Endothelial cell (in vitro differentiated cells): ENCODE results near the gene ANOS1. TPM values are rescaled to one million over a fixed set of nuclear protein-coding genes. Genes with fewer than 3 reads are reported as not detected.

Source experiments
- DNase-seq: peaks from one replicate; pipeline ENCODE4 v3.0.0; 2021; ENCODE audit warnings: low spot score
- H3K27ac Mint-ChIP-seq: one replicate; pipeline ENCODE4 v1.8.0; 2021; ENCODE audit warnings: mixed read lengths, inconsistent platforms; ENCODE audit not compliant: unreplicated experiment
- H3K27me3 Mint-ChIP-seq: one replicate; pipeline ENCODE4 v1.8.0; 2021; ENCODE audit warnings: mild to moderate bottlenecking, moderate library complexity, mixed read lengths, inconsistent platforms; ENCODE audit not compliant: unreplicated experiment
- H3K36me3 Mint-ChIP-seq: one replicate; pipeline ENCODE4 v1.8.0; 2021; ENCODE audit warnings: mild to moderate bottlenecking, low read depth, mixed read lengths, inconsistent platforms; ENCODE audit not compliant: unreplicated experiment
- H3K4me1 Mint-ChIP-seq: one replicate; pipeline ENCODE4 v1.8.0; 2021; ENCODE audit warnings: mild to moderate bottlenecking, mixed read lengths, inconsistent platforms; ENCODE audit not compliant: unreplicated experiment
- H3K4me3 Mint-ChIP-seq: one replicate; pipeline ENCODE4 v1.8.0; 2021; ENCODE audit warnings: mild to moderate bottlenecking, mixed read lengths, inconsistent platforms; ENCODE audit not compliant: unreplicated experiment
- H3K9me3 Mint-ChIP-seq: one replicate; pipeline ENCODE4 v1.8.0; 2021; ENCODE audit warnings: mixed read lengths, inconsistent platforms; ENCODE audit not compliant: unreplicated experiment
- total RNA-seq: library from RNA; stranded (reverse); fragmentation: NEBNext Ultra II Directional; extraction: Animal tissue kit (Norgen Biotek cat#: 25700); gene quantifications from one replicate; pipeline ENCODE4 v1.2.1, GENCODE V29; 2021; ENCODE audit not compliant: unreplicated experiment
- TF ChIP-seq, protein P1 (sequence below): fragments of 200-600 bp; sonication (generic); IDR thresholded peaks from one replicate; pipeline ENCODE4 v1.5.0; 2021; ENCODE audit warnings: antibody characterized with exemption; ENCODE audit not compliant: unreplicated experiment

ANOS1 gene
- total RNA-seq, 1 donor from 2014 or later: 9.6 TPM

DNA sequence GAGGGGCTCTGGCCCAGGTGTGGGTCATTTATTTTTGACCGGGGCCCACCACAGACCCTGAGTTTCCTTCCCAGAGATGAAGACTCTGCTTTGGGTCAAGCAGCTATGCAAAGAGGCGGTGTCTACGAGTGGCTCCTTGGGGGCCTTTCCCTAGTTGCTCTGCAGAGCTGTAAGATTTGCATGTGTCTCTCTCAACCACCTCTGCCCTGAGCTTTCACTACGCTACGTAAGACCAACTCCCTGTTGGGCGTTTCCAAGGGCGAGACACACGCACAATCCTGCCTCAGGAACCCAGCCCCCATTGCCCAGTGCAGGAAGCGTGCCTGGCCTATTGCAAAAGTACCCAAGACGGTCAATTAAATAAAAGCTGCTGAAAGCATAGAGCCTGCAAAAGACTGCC, 10.0 kb upstream of the ANOS1 start:
- Mint-ChIP-seq H3K36me3 (no peaks in the 10 kb centered on the region), H3K9me3 (no peaks in the 10 kb centered on the region), H3K27me3 (no peaks in the 10 kb centered on the region), H3K4me1 (no peaks in the 10 kb centered on the region), H3K4me3 (no peak overlapping the region), H3K27ac (no peak overlapping the region)
- no peak for DNase-seq
- TF ChIP-seq, protein P1, sequence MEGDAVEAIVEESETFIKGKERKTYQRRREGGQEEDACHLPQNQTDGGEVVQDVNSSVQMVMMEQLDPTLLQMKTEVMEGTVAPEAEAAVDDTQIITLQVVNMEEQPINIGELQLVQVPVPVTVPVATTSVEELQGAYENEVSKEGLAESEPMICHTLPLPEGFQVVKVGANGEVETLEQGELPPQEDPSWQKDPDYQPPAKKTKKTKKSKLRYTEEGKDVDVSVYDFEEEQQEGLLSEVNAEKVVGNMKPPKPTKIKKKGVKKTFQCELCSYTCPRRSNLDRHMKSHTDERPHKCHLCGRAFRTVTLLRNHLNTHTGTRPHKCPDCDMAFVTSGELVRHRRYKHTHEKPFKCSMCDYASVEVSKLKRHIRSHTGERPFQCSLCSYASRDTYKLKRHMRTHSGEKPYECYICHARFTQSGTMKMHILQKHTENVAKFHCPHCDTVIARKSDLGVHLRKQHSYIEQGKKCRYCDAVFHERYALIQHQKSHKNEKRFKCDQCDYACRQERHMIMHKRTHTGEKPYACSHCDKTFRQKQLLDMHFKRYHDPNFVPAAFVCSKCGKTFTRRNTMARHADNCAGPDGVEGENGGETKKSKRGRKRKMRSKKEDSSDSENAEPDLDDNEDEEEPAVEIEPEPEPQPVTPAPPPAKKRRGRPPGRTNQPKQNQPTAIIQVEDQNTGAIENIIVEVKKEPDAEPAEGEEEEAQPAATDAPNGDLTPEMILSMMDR: no peak

DNA sequence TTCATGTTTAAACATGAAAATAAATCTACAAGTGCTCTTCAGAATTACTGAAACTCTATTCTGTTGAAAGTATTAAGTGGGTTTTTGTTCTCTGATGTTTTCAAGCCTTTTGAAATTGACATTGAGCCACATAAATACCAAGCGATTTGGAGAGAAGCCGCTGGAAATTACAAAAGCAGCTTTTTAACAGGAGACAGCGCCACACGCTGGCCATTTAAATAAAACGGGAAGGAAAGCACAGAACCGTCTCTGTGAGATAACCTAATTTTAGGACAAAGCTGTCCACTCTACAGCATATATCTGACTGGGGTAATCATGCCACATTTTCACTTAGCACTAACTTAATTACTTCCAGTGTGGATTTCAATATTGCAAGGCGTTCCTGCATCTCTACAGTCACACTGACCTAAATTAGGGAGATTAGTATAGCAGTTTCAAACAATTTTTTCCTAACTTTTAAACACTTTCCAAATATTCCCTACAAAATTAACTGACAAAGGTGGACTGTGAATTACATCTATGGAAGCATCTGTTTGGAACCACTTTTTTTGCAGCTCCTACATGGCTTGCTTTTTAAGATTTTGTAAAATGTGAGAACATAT, 6.8 kb upstream of the ANOS1 start:
- Mint-ChIP-seq H3K36me3 (no peaks in the 10 kb centered on the region), H3K4me3 (no peak overlapping the region), H3K4me1 (no peaks in the 10 kb centered on the region), H3K27ac (no peak overlapping the region), H3K9me3 (no peaks in the 10 kb centered on the region), H3K27me3 (no peaks in the 10 kb centered on the region)
- peak; percentile 50 for DNase-seq
- TF ChIP-seq, protein P1: peak; percentile 68

DNA sequence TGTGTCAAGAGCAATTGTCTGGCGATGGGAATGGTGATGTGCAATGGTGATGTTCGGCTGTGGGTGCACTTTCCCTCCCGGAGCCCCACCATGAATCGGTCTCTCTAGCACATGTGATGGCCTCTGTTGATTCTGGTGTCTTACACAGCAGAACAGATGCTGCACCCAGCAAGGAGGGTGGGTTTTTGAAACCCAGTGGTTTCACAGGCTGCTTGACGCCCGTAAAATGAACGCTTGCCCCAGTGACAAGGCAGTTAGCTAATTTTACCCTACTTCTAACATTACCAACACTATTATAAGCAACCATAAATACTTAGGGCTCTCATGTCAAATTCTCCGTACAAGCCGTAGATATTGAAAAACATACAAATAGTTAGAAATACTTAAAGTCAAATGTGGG, 5.9 kb upstream of the ANOS1 start:
- Mint-ChIP-seq H3K36me3 (no peaks in the 10 kb centered on the region), H3K9me3 (no peaks in the 10 kb centered on the region), H3K27ac (no peak overlapping the region), H3K27me3 (peaks cover under 1% of the 10 kb centered on the region), H3K4me1 (peaks cover 2% of the 10 kb centered on the region), H3K4me3 (no peak overlapping the region)
- DNase-seq: no peak
- TF ChIP-seq, protein P1: no peak

DNA sequence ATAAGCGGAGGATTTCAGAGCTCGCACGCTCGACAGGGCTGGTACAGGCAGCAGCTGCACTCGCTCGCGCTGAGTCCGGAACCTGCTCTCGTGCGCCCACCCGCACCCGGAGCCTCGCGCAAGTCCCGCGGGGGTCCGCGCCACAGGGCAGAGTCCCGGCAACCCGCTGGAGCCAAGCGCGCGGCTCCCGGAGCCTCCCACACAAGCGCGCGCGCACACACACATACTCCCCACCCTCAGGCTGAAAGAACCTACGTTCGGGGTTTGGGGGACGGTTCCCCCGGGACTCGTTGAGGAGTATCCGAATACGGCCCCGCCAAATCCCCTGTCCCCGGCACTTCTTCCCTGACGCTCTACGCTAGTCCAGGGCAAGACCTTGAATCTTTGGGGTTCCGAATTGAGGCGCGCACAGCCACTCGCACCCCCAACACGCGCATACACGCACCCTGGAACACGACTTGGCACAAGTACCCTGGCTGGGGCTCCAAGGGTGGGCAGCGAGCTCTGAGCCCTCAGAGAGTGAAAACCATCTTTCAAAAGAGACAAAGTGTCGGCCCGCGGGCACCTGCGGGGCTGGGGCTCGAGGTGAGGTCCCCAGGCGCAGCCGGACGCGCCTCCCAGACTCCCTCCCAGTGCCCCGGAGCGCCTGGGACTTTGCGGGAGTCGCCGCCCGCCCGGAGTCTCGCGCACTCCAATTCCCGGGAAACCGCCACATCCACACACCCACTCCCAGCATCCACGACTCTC, 952 bp downstream of the ANOS1 start:
- peak overlapping the region; percentile 89 for H3K4me3 Mint-ChIP-seq
- H3K36me3 Mint-ChIP-seq: no peaks in the 10 kb centered on the region
- H3K4me1 Mint-ChIP-seq: peaks cover 7% of the 10 kb centered on the region
- DNase-seq: peak; percentile 13
- H3K27me3 Mint-ChIP-seq: peaks cover 5% of the 10 kb centered on the region
- TF ChIP-seq, protein P1: no peak
- H3K27ac Mint-ChIP-seq: no peak overlapping the region
- H3K9me3 Mint-ChIP-seq: no peaks in the 10 kb centered on the region

DNA sequence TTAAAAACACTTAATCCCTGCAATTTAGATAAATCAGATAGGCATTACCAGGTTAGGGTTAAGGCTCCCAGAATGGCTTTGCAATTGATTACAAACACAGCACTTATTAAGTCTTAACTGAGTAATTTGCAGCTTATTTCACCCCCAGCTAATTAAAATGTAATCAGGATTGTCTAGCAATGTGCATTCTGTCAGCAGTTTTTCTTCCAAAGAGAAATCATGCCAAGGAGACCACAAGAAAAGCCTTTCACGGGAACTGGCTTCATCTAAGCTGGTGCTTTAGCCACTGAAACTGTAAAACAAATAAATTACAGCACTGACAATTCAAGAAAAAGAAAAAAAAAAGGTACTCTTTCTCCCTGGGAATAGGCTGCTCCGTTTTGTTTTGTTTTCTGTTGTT, 2.1 kb downstream of the ANOS1 start:
- TF ChIP-seq, protein P1: no peak
- H3K4me1 Mint-ChIP-seq: peaks cover 7% of the 10 kb centered on the region
- no peaks in the 10 kb centered on the region for H3K9me3 Mint-ChIP-seq
- peaks cover 5% of the 10 kb centered on the region for H3K27me3 Mint-ChIP-seq
- DNase-seq: no peak
- H3K36me3 Mint-ChIP-seq: no peaks in the 10 kb centered on the region
- no peak overlapping the region for H3K27ac Mint-ChIP-seq
- H3K4me3 Mint-ChIP-seq: no peak overlapping the region
